H9 (cell line): ENCODE results near the gene PRKCD. TPM values are rescaled to one million over a fixed set of nuclear protein-coding genes. Genes with fewer than 3 reads are reported as not detected.

Experiments
- DNase-seq: peaks from one replicate; pipeline ENCODE4 v3.0.0-alpha.2; 2017
- H2AFZ ChIP-seq: one replicate; pipeline ENCODE4 v1.6.1; 2013; ENCODE audit warnings: mild to moderate bottlenecking, low read length, control low read depth, moderate library complexity
- H2AK5ac ChIP-seq: 2 replicates; pipeline ENCODE4 v1.6.1; 2013; ENCODE audit warnings: low read length, control low read depth, mixed read lengths; ENCODE audit not compliant: insufficient read length
- H2BK120ac ChIP-seq: one replicate; pipeline ENCODE4 v1.6.1; 2013; ENCODE audit warnings: low read depth, mild to moderate bottlenecking, low read length, control low read depth, inconsistent platforms; ENCODE audit not compliant: poor library complexity, severe bottlenecking
- H2BK12ac ChIP-seq: 2 replicates; pipeline ENCODE4 v1.6.1; 2013; ENCODE audit warnings: low read length, control low read depth, mixed read lengths, low read depth; ENCODE audit not compliant: insufficient read length
- H2BK15ac ChIP-seq: 2 replicates; pipeline ENCODE4 v1.6.1; 2013; ENCODE audit warnings: low read depth, low read length, control low read depth
- H2BK20ac ChIP-seq: one replicate; pipeline ENCODE4 v1.6.1; 2013; ENCODE audit warnings: low read depth, mild to moderate bottlenecking, low read length, control low read depth, inconsistent platforms; ENCODE audit not compliant: poor library complexity, severe bottlenecking
- H2BK5ac ChIP-seq: 2 replicates; pipeline ENCODE4 v1.6.1; 2013; ENCODE audit warnings: low read length, control low read depth, mixed read lengths; ENCODE audit not compliant: insufficient read length
- H3K14ac ChIP-seq: 2 replicates; pipeline ENCODE4 v1.6.1; 2013; ENCODE audit warnings: low read length, control low read depth; ENCODE audit not compliant: insufficient read depth
- H3K18ac ChIP-seq: 2 replicates; pipeline ENCODE4 v1.6.1; 2013; ENCODE audit warnings: low read depth, mild to moderate bottlenecking, mixed read lengths, low read length, control low read depth; ENCODE audit not compliant: insufficient read length
- H3K23ac ChIP-seq: 2 replicates; pipeline ENCODE4 v1.6.1; 2013; ENCODE audit warnings: low read length, control low read depth, mixed read lengths, low read depth; ENCODE audit not compliant: insufficient read length
- H3K23me2 ChIP-seq: 2 replicates; pipeline ENCODE4 v1.6.1; 2013; ENCODE audit warnings: low read depth, mild to moderate bottlenecking, mixed read lengths, low read length, control low read depth; ENCODE audit not compliant: insufficient read length, poor library complexity, severe bottlenecking
- H3K27ac ChIP-seq: 2 replicates; pipeline ENCODE4 v1.5.1; 2013; ENCODE audit warnings: low read length, control low read depth, mixed read lengths, low read depth; ENCODE audit not compliant: insufficient read length
- H3K27me3 ChIP-seq: 2 replicates; pipeline ENCODE4 v1.6.1; 2013; ENCODE audit warnings: low read length, control low read depth, inconsistent platforms; ENCODE audit not compliant: insufficient read depth
- H3K4ac ChIP-seq: 2 replicates; pipeline ENCODE4 v1.6.1; 2013; ENCODE audit warnings: low read depth, mild to moderate bottlenecking, control low read depth, inconsistent platforms, low read length, moderate library complexity
- H3K4me1 ChIP-seq: 2 replicates; pipeline ENCODE4 v1.6.1; 2013; ENCODE audit warnings: low read length, control low read depth, inconsistent platforms; ENCODE audit not compliant: insufficient read depth
- H3K4me2 ChIP-seq: 2 replicates; pipeline ENCODE4 v1.6.1; 2013; ENCODE audit warnings: low read length, control low read depth, mixed read lengths; ENCODE audit not compliant: insufficient read length, insufficient read depth
- H3K56ac ChIP-seq: 2 replicates; pipeline ENCODE4 v1.6.1; 2013; ENCODE audit warnings: low read depth, mild to moderate bottlenecking, mixed read lengths, low read length, control low read depth; ENCODE audit not compliant: insufficient read length
- H3K79me1 ChIP-seq: 2 replicates; pipeline ENCODE4 v1.6.1; 2013; ENCODE audit warnings: low read depth, mild to moderate bottlenecking, moderate library complexity, low read length, control low read depth, inconsistent platforms; ENCODE audit not compliant: insufficient read depth, poor library complexity, severe bottlenecking
- H3K79me2 ChIP-seq: 2 replicates; pipeline ENCODE4 v1.6.1; 2013; ENCODE audit warnings: low read length, control low read depth, inconsistent platforms; ENCODE audit not compliant: insufficient read depth
- H3K9ac ChIP-seq: 2 replicates; pipeline ENCODE4 v1.6.1; 2013; ENCODE audit warnings: low read length, control low read depth, mixed read lengths; ENCODE audit not compliant: insufficient read length; ENCODE audit errors: extremely low read depth
- H3K9me3 ChIP-seq: one replicate; pipeline ENCODE4 v1.6.1; 2013; ENCODE audit warnings: low read depth, low read length, inconsistent platforms; ENCODE audit not compliant: control insufficient read depth
- H3T11ph ChIP-seq: one replicate; pipeline ENCODE4 v1.6.1; 2013; ENCODE audit warnings: mild to moderate bottlenecking, low read length, control low read depth, inconsistent platforms
- H4K20me1 ChIP-seq: one replicate; pipeline ENCODE4 v1.6.1; 2013; ENCODE audit not compliant: control insufficient read depth, insufficient read length, insufficient read depth
- H4K5ac ChIP-seq: 2 replicates; pipeline ENCODE4 v1.6.1; 2013; ENCODE audit warnings: low read depth, mild to moderate bottlenecking, mixed read lengths, low read length, control low read depth; ENCODE audit not compliant: insufficient read length
- H4K8ac ChIP-seq: replicated peaks from 2 replicates; pipeline ENCODE4 v1.6.1; 2013; ENCODE audit warnings: low read length, control low read depth, mixed read lengths, low read depth; ENCODE audit not compliant: insufficient read length
- H4K91ac ChIP-seq: 2 replicates; pipeline ENCODE4 v1.6.1; 2013; ENCODE audit warnings: low read depth, mild to moderate bottlenecking, moderate library complexity, mixed read lengths, low read length, control low read depth; ENCODE audit not compliant: insufficient read length
- H3K27ac Mint-ChIP-seq, 3 experiments: 2 replicates in 2 of 3; 3 replicates in 1 of 3; pipeline ENCODE4 v1.8.0; 2020 to 2021; ENCODE audit warnings: mixed read lengths in 3 of 3, mild to moderate bottlenecking in 1 of 3, moderate library complexity in 1 of 3
- H3K27me3 Mint-ChIP-seq: 2 replicates; pipeline ENCODE4 v1.8.0; 2021; ENCODE audit warnings: low read depth, mild to moderate bottlenecking, moderate library complexity, mixed read lengths
- H3K36me3 Mint-ChIP-seq, 3 experiments: 2 replicates in 2 of 3; 3 replicates in 1 of 3; pipeline ENCODE4 v1.8.0; 2020 to 2021; ENCODE audit warnings: low read depth in 3 of 3, mixed read lengths in 3 of 3; ENCODE audit not compliant: insufficient read depth in 1 of 3
- H3K4me1 Mint-ChIP-seq, 2 experiments: 2 replicates each; pipeline ENCODE4 v1.8.0; 2020; ENCODE audit warnings: mixed read lengths in 2 of 2
- H3K4me3 Mint-ChIP-seq, 2 experiments: 2 replicates in 1 of 2; 3 replicates in 1 of 2; pipeline ENCODE4 v1.8.0; 2020 to 2021; ENCODE audit warnings: mild to moderate bottlenecking in 2 of 2, mixed read lengths in 2 of 2, moderate library complexity in 1 of 2
- H3K9me3 Mint-ChIP-seq, 2 experiments: 2 replicates in 1 of 2; 3 replicates in 1 of 2; pipeline ENCODE4 v1.8.0; 2020; ENCODE audit warnings: mild to moderate bottlenecking in 2 of 2, mixed read lengths in 2 of 2, moderate library complexity in 1 of 2
- WGBS: extraction: QIAGEN DNeasy Blood & Tissue Kit; methylation state at CpG from one replicate; pipeline ENCODE4 v1.1.7; 2013; ENCODE audit warnings: missing lambda C conversion rate, low lambda C conversion rate, mixed read lengths; ENCODE audit not compliant: insufficient read length; ENCODE audit errors: extremely low coverage; 5-methylcytosine and 5-hydroxymethylcytosine counted together
- total RNA-seq: library from RNA; stranded (reverse); gene quantifications from 2 replicates; pipeline ENCODE4 v1.2.1, GENCODE V29; 2021
- TF ChIP-seq, protein P1 (sequence below): fragments of 200-600 bp; sonication (generic); conservative IDR thresholded peaks from 3 replicates; pipeline ENCODE4 v1.8.0; 2021; ENCODE audit warnings: antibody characterized with exemption, mild to moderate bottlenecking

The PRKCD gene
- total RNA-seq, 1 experiment from 2014 or later = 23.7 TPM

DNA sequence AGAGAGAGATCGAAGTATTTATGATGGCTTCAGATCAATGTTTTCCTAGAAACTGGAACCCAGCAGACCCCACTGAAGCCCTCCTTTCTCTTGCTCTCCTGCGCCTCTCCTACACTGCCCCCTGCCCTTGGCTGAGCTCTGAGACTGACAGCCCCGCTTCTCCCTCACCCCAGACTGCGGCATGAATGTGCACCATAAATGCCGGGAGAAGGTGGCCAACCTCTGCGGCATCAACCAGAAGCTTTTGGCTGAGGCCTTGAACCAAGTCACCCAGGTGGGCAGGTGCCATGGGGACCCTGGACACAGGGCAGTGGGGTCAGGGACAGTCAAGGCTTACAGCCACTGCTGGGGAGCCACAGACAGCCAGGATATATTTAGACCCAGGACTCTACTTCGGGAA, 23.7 kb downstream of the PRKCD start:
- H2BK15ac ChIP-seq = no peak overlapping the region
- no peak overlapping the region for H4K91ac ChIP-seq
- peaks cover 3% of the 10 kb centered on the region for H3K23me2 ChIP-seq

More for the DNA sequence above, 23.7 kb downstream of the PRKCD start:
- Histone ChIP-seq H2BK120ac (no peak overlapping the region), H3K27me3 (no peaks in the 10 kb centered on the region), H3K4ac (no peak overlapping the region), H2AK5ac (no peak overlapping the region), H2BK20ac (no peak overlapping the region), H3K9ac (no peak overlapping the region), H4K8ac (no peak overlapping the region), H3K4me2 (no peak overlapping the region), H3K4me1 (no peaks in the 10 kb centered on the region), H3K18ac (no peak overlapping the region), H3T11ph (no peak overlapping the region), H2AFZ (no peak overlapping the region), H3K14ac (no peak overlapping the region), H3K9me3 (no peaks in the 10 kb centered on the region), H2BK12ac (no peak overlapping the region), H3K79me2 (no peaks in the 10 kb centered on the region), H4K5ac (no peak overlapping the region), H2BK5ac (no peak overlapping the region), H3K79me1 (no peaks in the 10 kb centered on the region), H3K56ac (no peak overlapping the region), H4K20me1 (no peaks in the 10 kb centered on the region), H3K23ac (no peak overlapping the region), H3K27ac (no peak overlapping the region)
- Mint-ChIP-seq H3K36me3 (peaks cover 0 to 28% (median 15%) of the 10 kb centered on the region in 3 experiments; a peak in 6 of 7 replicates), H3K27ac (no peak overlapping the region), H3K4me1 (peaks cover 3 to 6% of the 10 kb centered on the region in 2 experiments), H3K4me3 (no peak overlapping the region), H3K27me3 (no peaks in the 10 kb centered on the region), H3K9me3 (no peaks in the 10 kb centered on the region)
- no peak for DNase-seq
- TF ChIP-seq, protein P1, sequence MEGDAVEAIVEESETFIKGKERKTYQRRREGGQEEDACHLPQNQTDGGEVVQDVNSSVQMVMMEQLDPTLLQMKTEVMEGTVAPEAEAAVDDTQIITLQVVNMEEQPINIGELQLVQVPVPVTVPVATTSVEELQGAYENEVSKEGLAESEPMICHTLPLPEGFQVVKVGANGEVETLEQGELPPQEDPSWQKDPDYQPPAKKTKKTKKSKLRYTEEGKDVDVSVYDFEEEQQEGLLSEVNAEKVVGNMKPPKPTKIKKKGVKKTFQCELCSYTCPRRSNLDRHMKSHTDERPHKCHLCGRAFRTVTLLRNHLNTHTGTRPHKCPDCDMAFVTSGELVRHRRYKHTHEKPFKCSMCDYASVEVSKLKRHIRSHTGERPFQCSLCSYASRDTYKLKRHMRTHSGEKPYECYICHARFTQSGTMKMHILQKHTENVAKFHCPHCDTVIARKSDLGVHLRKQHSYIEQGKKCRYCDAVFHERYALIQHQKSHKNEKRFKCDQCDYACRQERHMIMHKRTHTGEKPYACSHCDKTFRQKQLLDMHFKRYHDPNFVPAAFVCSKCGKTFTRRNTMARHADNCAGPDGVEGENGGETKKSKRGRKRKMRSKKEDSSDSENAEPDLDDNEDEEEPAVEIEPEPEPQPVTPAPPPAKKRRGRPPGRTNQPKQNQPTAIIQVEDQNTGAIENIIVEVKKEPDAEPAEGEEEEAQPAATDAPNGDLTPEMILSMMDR = no peak
- no CpG with 5 or more reads among the region's 7 CpGs for WGBS
